Mucosa of gallbladder (tissue), 1 donor: ENCODE measurements around the gene OSBP. TPM values are rescaled to one million over a fixed set of nuclear protein-coding genes. Genes with fewer than 3 reads are reported as not detected.
"Not testable (repeated sequence)": the region's sequence is repeated elsewhere in the genome, so short reads cannot be mapped to it uniquely, and the experiment has no call there.

Experiments
- DNase-seq: peaks from one replicate; pipeline ENCODE4 v3.0.0-alpha.2; 2020; ENCODE audit warnings: low spot score
- total RNA-seq: library from RNA; stranded (reverse); gene quantifications from one replicate; pipeline ENCODE4 v1.2.1, GENCODE V29; 2021
- donor health status: DM: no; HTN: no; CAD: no.

OSBP gene, protein sequence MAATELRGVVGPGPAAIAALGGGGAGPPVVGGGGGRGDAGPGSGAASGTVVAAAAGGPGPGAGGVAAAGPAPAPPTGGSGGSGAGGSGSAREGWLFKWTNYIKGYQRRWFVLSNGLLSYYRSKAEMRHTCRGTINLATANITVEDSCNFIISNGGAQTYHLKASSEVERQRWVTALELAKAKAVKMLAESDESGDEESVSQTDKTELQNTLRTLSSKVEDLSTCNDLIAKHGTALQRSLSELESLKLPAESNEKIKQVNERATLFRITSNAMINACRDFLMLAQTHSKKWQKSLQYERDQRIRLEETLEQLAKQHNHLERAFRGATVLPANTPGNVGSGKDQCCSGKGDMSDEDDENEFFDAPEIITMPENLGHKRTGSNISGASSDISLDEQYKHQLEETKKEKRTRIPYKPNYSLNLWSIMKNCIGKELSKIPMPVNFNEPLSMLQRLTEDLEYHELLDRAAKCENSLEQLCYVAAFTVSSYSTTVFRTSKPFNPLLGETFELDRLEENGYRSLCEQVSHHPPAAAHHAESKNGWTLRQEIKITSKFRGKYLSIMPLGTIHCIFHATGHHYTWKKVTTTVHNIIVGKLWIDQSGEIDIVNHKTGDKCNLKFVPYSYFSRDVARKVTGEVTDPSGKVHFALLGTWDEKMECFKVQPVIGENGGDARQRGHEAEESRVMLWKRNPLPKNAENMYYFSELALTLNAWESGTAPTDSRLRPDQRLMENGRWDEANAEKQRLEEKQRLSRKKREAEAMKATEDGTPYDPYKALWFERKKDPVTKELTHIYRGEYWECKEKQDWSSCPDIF
- 63.4 TPM for total RNA-seq

DNA sequence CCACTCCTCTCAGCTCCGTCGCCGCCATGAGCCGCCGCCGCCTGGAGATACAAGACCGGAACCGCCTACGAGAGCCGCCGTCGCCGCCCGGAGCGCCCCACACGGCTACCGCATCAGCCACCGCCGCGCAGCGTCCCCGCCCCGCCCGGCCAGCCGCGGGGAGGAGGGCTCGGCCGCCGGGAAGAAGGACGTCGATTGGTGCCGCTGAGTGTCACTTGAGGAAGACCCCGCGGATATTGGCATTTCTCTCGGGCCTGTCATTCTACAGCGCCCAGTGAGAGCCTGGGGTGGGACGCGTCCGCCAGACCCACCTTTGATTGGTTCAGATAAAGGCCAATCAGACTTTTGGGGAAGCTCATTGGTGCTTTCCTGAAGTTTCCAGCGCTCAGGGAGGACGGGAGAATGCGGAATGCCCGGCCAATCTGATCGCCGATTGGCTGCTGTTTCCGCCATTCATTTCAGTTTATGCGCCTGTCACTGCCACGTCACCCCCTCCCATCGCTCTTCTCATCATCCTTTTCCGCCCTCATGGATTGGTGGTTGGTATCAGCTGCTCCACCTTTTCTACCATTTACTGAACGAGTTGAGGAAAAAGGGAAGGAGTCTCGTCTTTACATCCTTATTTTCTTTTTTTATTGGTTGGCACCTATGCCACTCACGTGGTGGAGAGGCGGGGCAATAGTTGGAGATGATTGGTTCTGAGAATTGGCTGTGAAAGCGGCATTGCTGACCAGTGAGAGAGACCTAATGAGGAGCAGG lies at the start of gene OSBP:
Gene OSBP (minus strand): TSS at position 138 of the 759 bp plus-strand sequence. CDS start 110 bp downstream, at position 28.
- DNase-seq = peak; percentile 100

DNA sequence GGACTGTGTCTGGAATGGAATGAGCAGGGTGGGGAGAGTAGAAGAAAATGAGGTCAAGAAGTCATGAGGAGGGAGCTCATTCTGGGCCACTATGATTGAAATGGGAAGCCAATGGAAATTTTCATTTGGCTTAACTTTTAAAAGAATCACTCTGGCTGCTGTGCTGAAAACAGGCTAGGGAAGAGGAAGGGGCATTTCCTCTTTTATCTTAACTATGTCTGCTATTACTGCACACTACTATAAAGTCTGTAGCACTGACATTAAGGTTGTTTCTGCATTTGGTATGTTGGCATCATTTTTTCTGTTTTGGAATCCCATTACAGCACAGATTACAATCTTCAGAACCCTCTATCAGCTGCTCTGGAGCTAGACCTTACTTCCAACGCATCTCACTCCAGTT lies 45.0 kb upstream of the OSBP start:
- no peak for DNase-seq

DNA sequence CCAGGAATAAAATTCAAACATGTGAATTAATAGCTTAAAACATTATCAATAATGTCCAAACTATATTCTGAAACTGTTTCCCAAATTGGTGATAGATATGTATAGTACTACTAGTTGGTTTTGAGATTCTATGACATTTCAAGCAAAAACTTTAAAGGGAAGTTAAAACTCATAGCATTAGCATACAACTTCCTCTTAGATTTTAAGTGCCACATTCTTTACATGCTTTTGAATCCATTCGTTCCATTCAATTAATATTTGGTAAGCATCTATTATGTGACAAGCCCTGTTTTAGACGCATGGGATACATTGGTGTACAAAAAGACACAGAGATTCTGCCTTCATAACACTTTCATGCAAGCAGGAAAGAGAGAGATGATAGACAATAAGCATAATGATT lies 44.4 kb upstream of the OSBP start:
- no peak for DNase-seq

DNA sequence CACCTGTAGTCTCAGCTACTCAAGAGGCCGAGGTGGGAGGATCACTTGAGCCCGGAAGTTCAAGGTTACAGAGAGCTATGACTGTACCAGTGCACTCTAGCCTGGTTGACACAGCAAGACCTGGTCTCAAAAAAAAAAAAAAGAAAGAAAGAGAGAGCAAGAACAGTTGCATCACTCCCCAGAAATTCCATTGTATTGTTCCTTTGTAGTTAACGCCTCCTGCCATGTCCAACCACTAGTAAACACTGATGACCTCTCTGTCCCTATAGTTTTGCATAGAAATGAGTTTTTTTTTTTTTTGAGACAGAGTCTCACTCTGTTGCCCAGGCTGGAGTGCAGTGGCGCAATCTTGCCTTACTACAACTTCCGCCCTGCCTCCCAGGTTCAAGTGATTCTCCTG lies 42.5 kb upstream of the OSBP start:
- no peak for DNase-seq

DNA sequence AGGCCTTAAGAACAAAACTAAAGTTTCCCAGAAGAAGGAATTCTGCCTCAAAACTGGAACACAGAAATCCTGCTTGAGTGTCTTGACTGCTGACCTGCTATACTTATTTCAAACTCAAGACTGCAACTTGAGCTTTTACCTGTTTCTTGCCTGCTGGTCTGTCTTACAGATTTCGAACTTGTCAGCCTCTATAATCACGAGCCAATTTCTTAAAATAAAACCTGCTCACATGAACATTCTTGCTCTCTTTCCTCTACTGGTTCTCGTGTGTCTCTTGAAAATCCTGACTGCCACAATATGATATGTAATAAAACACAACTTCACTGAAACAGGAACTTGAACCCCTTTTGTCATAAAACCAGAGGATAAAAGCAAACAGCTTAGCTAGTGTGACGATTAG lies 39.3 kb upstream of the OSBP start:
- DNase-seq = no peak

DNA sequence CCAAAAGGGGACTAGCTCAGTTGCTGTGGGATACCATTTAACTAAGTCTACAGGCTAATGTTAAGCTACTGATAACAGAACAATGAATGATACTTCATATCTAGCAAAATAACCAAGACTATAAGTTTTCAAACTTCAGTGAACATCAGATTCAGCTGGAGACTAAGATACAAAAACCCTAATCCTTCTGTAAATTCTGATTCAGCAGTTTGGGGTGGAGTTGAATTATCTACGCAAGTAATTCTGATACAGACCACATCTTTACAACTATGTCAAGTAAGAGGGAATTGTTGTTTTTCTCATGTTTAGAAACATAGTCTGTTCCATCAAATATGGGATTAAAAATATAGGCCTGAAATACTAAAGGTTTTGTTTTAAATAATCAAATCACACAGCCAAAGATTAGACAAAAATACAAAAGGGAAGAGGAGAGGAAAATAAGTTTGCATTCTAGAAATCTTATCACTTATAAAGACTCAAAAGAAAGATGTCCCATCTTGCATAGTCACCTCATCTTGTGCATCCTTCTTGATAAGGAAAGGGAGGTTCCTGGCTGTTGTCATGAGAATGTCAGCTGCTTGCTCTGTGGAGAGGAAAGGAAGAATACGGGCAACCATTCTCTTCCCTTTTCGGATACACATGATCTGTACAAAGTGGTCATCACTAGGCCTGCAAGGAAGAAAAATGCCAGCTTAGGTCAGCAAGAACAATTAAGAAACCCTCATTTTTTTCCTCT lies 31.8 kb upstream of the OSBP start:
- DNase-seq = no peak

DNA sequence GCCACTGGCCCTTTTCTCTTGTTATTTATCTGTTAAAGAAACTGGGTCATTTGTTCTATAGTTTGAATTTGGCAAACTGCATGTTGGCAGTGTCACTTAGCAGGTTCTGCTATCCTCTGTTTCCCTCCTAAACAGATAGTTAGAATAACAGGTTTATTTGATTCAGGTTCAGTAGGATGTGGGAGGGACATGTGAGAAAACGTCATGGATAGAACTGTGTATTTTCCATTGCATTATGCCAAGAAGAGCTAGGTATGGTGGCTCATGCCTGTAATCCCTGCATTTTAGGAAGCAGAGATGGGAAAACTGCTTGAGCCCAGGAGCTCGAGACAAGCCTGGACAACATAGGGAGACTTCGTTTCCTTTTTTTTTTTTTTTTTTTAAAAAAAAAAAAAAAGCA lies 29.0 kb upstream of the OSBP start:
- no peak for DNase-seq

DNA sequence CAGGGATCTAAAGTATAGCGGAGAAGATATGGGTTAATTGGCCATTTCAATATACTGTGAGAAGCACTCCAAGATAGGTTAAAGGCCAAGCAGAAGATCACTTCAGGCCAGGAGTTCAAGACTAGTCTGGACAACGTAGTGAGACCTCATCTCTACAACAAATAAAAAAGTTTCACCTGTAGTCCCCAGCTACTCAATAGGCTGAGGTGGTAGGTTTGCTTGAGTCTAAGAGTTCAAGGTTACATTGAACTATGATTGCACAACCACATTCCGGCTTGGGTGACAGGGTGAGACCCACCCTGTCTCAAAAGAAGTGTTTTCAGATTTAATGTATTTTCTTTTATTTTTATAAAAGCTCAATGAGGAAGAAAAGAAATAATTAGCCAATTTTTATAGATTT lies 27.8 kb upstream of the OSBP start:
- no peak for DNase-seq

DNA sequence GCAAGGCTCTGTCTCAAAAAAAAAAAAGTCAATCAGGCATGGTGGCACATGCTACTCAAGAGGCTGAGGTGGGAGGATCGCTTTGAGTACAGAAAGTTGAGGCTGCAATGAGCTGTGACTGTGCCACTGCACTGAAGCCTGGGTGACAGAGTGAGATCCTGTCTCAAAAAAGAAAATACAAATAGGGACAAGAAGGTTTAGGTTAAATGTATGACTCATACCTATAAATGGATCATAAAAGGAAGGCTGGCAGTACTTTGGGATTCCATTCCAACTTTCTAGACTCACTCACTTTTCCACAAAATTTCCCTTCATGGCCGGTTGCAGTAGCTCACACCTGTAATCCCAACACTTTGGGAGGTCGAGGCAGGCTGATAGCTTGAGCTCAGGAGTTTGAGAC lies 25.6 kb upstream of the OSBP start:
- DNase-seq = no peak

DNA sequence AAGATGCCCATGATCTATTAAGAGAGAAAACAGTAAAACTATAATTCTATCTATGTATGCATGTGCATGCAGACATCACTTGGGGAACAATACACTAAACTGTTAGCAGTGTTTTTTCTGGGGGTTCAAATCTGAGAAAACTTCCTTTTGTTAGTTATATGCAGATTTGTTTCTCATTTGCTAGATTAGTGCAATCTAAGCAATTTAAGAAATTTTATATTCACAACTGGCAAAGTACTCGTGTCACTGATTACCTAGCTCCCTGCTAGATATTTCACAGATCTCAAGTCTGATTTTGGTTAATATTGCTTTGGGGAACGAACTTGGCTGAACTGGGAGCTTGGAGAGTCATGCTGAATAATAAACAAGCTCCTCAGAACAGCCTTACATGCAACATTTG lies 14.9 kb upstream of the OSBP start:
- DNase-seq = no peak

DNA sequence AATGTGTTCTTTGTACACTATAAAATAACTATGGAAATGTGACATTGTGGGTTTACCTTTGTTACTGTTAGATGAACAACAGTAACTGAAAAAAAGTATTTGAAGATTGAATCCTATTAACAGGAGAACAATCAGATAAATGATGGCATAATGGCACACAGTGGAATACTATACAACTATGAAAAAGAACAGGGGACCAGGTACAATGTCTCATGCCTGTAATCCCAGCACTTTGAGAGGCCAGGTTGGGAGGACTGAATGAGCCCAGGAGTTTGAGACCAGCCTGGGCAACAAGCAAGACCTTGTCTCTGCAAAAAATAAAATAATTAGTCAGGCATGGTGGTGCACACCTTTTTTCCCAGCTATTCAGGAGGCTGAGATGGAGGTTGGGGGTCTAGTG lies 14.4 kb upstream of the OSBP start:
- DNase-seq = no peak

DNA sequence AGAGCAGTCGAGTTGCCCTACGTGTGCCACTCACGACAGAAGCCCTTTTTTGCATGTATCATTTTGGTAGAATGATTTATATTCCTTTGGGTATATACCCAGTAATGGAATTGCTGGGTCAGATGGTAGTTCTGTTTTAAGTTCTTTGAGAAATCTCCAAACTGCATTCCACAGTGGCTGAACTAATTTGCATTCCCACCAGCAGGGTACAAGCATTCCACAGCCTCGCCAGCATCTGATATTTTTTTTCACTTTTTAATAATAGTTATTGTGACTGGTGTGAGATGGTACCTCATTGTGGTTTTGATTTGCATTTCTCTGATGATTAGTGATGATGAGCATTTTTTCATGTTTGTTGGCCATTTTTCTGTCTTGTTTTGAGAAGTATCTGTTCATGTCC lies 11.4 kb upstream of the OSBP start:
- not testable (repeated sequence) for DNase-seq

DNA sequence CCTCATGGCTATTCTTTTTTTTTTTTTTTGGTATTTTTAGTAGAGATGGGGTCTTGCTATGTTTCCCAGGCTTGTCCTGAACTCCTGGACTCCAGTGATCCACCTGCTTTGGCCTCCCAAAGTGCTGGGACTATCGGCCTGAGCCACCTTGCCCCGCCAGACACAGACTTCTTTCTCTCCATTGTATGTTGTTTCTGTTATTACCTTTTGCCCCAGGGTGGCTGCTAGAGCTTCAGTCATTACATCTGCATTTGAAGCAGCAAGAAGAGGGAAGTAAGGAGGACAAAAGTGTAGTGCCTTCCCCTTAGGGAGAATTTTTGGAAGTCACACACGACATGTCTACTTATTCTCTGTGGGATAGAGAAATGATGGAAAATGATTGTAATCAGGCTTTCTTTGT lies 10.1 kb upstream of the OSBP start:
- no peak for DNase-seq

DNA sequence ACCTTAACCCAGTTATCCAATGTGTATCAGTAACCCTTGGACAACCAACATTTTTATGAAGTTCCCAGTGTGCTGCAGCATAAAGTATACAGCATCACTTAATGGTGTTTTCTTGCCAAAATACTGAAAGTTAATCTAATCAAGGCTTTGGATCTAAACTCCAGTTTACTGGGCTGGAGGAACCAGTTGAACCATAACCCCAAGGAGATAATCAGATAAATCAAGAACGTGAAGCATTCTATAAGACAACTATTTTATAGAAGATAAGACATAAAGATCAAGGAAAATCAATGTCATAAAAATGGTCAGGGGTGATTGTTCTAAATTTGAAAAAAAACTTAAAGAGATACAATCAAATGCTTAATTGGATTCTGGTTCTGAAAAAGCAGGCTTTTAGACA lies 2.3 kb upstream of the OSBP start:
- DNase-seq = no peak

DNA sequence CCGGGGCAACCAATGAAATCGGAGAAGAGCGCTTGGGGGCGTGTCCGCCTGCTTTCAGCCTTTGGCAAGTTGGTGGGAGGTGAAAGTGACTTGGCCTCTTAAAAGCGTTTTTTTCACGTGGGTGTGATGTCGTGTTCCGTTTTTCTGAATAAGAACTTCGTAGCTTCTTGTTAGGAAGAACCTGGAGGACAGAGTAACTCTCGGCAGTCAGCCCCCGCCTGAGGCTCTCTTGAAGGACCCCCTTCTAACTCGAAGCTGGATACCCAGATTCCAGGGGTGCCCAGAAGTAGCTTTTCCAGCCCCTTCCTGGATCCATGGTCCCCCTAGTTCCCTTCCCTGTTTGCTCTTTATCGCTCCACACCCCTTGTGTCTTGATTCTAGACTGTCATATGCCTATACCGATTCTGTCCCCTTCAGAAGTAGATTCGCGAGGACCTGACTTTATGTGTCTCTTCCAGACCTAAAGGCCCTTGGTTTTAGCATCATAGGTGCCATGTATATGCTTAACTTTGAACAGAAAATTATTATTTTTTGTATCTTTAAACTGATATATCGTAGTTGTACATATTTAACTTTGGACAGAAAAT lies 915 bp upstream of the OSBP start:
- DNase-seq = no peak

DNA sequence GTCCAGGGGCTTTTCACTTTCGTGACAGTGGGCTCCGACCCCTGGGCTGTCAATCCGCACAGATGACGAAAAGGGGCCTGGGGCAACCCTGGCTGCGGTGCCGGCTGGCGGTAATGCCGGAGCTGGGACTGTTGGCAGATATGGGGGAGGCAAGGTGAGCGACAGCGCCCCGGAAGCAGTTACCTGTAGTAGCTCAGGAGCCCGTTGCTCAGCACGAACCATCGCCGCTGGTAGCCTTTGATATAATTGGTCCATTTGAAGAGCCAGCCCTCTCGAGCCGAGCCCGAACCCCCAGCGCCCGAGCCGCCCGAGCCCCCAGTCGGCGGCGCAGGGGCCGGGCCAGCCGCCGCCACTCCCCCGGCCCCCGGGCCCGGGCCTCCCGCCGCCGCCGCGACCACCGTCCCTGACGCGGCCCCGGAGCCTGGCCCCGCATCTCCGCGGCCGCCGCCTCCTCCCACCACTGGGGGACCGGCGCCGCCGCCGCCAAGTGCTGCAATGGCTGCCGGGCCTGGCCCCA lies 396 bp downstream of the OSBP start:
- peak; percentile 40 for DNase-seq

DNA sequence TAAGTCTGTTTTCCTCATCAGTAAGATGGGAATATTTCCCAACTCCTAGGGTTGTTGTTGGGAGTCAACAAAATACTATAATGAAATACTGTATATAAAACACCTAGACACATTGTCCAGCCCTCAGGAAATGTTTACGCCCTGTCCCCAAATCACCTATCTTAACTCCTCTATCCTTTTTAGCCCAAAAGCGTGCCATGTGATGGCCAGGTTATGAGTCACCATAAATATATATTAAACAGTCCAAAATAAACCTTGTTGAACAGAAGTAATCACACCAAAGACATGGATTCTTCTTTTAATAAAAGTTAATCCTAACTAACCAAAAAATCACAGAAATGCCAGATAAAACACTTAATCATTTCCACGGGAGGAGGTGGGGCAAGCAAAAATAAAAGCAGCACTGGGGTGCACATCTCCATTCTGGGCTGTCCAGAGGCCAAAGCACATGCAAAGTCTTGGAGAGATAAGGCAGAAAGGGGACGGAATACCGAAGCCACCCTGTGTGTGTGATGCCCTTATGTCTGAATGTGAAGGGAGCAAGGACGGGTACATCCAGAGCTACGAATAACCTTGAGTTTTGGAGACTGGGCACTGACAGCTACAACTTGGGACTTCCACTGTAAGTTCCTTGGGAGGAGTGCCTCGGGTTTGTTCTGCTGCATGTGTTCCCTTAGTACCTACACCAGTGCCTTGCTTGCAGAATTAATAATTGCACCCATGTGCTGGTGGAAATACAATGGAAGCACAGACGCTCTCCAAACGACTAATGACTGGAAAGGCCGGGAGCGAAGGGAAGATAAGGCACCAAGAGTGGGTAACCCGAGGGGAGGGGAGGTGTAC lies 1.1 kb downstream of the OSBP start:
- no peak for DNase-seq

DNA sequence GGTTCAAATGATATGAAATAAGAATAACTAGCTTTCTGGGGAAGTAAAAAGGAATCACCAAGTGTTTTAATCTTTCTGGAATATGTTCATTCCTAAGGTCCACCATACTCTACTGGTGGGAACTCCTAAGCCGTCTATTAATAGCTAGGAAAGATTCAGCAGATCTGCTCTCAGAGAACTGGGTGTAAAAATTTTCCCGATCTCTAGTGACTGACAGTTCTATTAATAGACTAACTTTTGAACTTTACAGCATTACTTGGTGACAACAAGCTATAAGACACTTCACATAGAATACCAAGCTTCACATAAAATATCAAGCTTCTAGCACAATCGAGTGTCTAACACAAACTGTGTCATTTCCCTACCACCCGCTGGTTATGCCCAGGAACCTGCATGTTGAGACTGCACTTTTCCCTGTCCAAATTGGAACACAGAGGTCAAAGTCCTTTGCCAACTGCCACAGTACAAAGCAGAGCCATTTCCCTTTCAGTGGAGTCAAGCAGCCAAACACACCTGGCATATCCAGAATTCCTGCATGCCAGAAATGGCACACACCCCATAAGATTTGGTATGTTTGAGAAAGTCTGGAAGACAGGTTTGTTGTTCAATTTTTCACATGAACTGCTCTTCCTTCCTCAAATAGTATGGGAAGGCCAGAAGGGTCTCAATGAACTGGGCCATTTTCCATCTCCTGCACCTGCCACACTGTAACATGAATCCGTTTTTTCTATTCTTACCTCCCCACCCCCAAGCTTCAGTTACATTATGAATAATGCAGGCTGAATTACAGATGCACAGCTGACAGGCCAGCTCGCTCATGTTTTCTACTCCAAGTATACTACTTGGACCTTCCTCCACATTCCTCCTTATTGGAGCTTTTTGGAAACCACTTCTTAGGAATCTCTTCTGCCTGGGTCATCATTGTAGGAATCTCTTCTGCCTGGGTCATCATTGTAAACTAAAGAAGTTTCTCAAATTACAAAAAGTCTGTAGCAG lies 3.7 kb downstream of the OSBP start:
- peak; percentile 69 for DNase-seq

DNA sequence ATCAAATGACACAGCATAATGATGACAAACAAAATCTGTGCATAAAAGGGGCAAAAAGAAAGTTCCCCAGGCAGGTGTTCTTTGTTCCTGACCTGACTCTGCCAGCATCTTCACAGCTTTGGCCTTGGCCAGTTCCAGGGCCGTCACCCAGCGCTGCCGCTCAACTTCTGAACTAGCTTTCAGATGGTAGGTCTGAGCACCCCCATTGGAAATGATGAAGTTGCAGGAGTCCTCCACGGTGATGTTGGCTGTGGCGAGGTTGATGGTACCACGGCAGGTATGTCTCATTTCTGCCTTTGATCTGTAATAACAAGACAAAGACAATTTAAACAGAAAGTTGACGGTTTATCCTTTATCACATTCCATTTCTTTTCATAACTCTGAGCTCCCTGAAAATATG lies 5.3 kb downstream of the OSBP start:
- DNase-seq = no peak
